Stomach (tissue), 9 donors: ENCODE results near the gene CD99L2. TPM values are rescaled to one million over a fixed set of nuclear protein-coding genes. Genes with fewer than 3 reads are reported as not detected.

Source experiments
- DNase-seq, 2 donors: peaks; one replicate each; pipeline versions ENCODE4 v3.0.0 to v3.0.0-alpha.2; 2013 to 2019
- H3K27ac ChIP-seq, 5 donors: fragments of 200-600 bp in 4 of 5; sonication (generic) in 4 of 5; one replicate each; pipeline ENCODE4 v1.5.1; 2013 to 2019; ENCODE audit warnings: mild to moderate bottlenecking in 1 of 5, moderate library complexity in 1 of 5
- H3K27me3 ChIP-seq, 3 donors: fragments of 200-600 bp; sonication (generic); one replicate each; pipeline ENCODE4 v1.5.1; 2017 to 2019; ENCODE audit warnings: mixed run types in 1 of 3
- H3K36me3 ChIP-seq, 4 donors: fragments of 200-600 bp; sonication (generic); 1 replicate in 3 of 4; 2 replicates in 1 of 4; pipeline ENCODE4 v1.5.1; 2016 to 2019
- H3K4me1 ChIP-seq, 4 donors: fragments of 200-600 bp; sonication (generic); one replicate each; pipeline ENCODE4 v1.5.1; 2016 to 2019
- H3K4me3 ChIP-seq, 4 donors: fragments of 200-600 bp; sonication (generic) in 3 of 4; one replicate each; pipeline ENCODE4 v1.5.1; 2016 to 2019; ENCODE audit warnings: mild to moderate bottlenecking in 1 of 4
- H3K9me3 ChIP-seq, 4 donors: fragments of 200-600 bp; sonication (generic); one replicate each; pipeline ENCODE4 v1.5.1; 2016 to 2019
- CTCF ChIP-seq, 7 experiments: fragments of 450-650 bp in 4 of 7; fragments of 200-600 bp in 3 of 7; sonication (generic) in 3 of 7; IDR thresholded peaks; one replicate each; pipeline ENCODE4 v1.5.1; 2016 to 2019; ENCODE audit warnings: antibody characterized with exemption in 7 of 7, control low read depth in 2 of 7, mild to moderate bottlenecking in 1 of 7
- EP300 ChIP-seq: sonication (generic); formaldehyde crosslinking; IDR thresholded peaks from one replicate; pipeline ENCODE4 v1.6.1; 2017; ENCODE audit warnings: antibody characterized with exemption
- POLR2A ChIP-seq, 4 donors: fragments of 450-650 bp; IDR thresholded peaks; one replicate each; pipeline ENCODE4 v1.6.1; 2016; ENCODE audit warnings: antibody characterized with exemption in 4 of 4, control low read depth in 2 of 4, mild to moderate bottlenecking in 1 of 4, moderate library complexity in 1 of 4
- POLR2AphosphoS5 ChIP-seq, 3 donors: sonication (generic); formaldehyde crosslinking; IDR thresholded peaks; one replicate each; pipeline ENCODE4 v1.6.1; 2016; ENCODE audit warnings: antibody characterized with exemption in 3 of 3
- WGBS, 5 donors: extraction: QIAGEN DNeasy Blood & Tissue Kit in 3 of 5; methylation state at CpG; one replicate each; pipeline versions ENCODE4 v1.1.5 to v1.1.7; 2013 to 2018; 5-methylcytosine and 5-hydroxymethylcytosine counted together
- intact Hi-C: fragments of 100-400 bp; cut with DNase I; formaldehyde crosslinking; loops from one replicate; pipeline ENCODE4 v1.15.1; 2023; ENCODE audit warnings: low total_unique reads
- polyA plus RNA-seq, 3 donors: library from polyadenylated mRNA; stranded (reverse); fragments of 200-250 nt; gene quantifications; one replicate each; pipeline ENCODE4 v1.2.3, GENCODE V29; 2013
- total RNA-seq, 5 donors: library from RNA; depleted of rRNA; stranded (reverse); fragments of >200 nt; gene quantifications; one replicate each; pipeline versions ENCODE4 v1.1.0 to v1.2.3, GENCODE V29; 2014 to 2016
- donor health status: healthy with polysubstance abuse.
- donor health status: Bipolar disorder and iron deficiency.
- donor health status: healthy.

CD99L2 gene
- total and polyA plus RNA-seq, 8 donors = 3.5 to 40.6 (median 13.7) TPM

- H3K36me3 ChIP-seq = no peaks in the 10 kb centered on the region
- no peak overlapping the region for H3K4me3 ChIP-seq
- H3K27me3 ChIP-seq = no peaks in the 10 kb centered on the region
- H3K27ac ChIP-seq = no peak overlapping the region
- TF ChIP-seq CTCF (IDR thresholded peaks at IDR 0.05) (no peak), EP300 (no peak), POLR2AphosphoS5 (IDR thresholded peaks at IDR 0.05) (no peak), POLR2A (IDR thresholded peaks at IDR 0.05) (no peak)
- H3K9me3 ChIP-seq = peaks cover 0 to 9% (median 3%) of the 10 kb centered on the region in 4 donors
- intact Hi-C loops = no loop called here
- no peak for DNase-seq
- H3K4me1 ChIP-seq = no peaks in the 10 kb centered on the region
These were observed 20.9 kb upstream of the CD99L2 start for GRCh38 chrX:150919401-150919800.

- no peaks in the 10 kb centered on the region for H3K9me3 ChIP-seq
- H3K4me1 ChIP-seq = no peaks in the 10 kb centered on the region
- no peak for DNase-seq
- intact Hi-C loops = no loop called here
- TF ChIP-seq POLR2A (IDR thresholded peaks at IDR 0.05) = no peak
- TF ChIP-seq POLR2AphosphoS5 (IDR thresholded peaks at IDR 0.05) = no peak
- no peak for TF ChIP-seq EP300
- no peak for TF ChIP-seq CTCF (IDR thresholded peaks at IDR 0.05)
- H3K27ac ChIP-seq = no peak overlapping the region
- H3K27me3 ChIP-seq = no peaks in the 10 kb centered on the region
- H3K36me3 ChIP-seq = no peaks in the 10 kb centered on the region
- 79 to 91% (median 89%) methylated on average over 8 to 9 of the region's 9 CpGs for WGBS, 5 donors
- no peak overlapping the region for H3K4me3 ChIP-seq
These were observed 15.0 kb upstream of the CD99L2 start for GRCh38 chrX:150913511-150913910.

GRCh38 chrX:150907474-150907873, 9.0 kb upstream of the CD99L2 start:
- intact Hi-C loops = no loop called here
- Histone ChIP-seq H3K4me3 (no peak overlapping the region), H3K27me3 (no peaks in the 10 kb centered on the region), H3K9me3 (no peaks in the 10 kb centered on the region), H3K36me3 (no peaks in the 10 kb centered on the region), H3K4me1 (no peaks in the 10 kb centered on the region), H3K27ac (no peak overlapping the region)
- TF ChIP-seq POLR2AphosphoS5 (IDR thresholded peaks at IDR 0.05) (no peak), CTCF (IDR thresholded peaks at IDR 0.05) (no peak)
- WGBS, 5 donors = 61 to 75% (median 73%) methylated on average over 7 of the region's 7 CpGs
- DNase-seq = no peak

- 69 to 90% (median 76%) methylated on average over 6 of the region's 6 CpGs for WGBS, 5 donors
- no peak for TF ChIP-seq POLR2A (IDR thresholded peaks at IDR 0.05)
- intact Hi-C loops = no loop called here
- H3K36me3 ChIP-seq = no peaks in the 10 kb centered on the region
- DNase-seq = no peak
- H3K4me1 ChIP-seq = no peaks in the 10 kb centered on the region
- H3K9me3 ChIP-seq = no peaks in the 10 kb centered on the region
- H3K4me3 ChIP-seq = no peak overlapping the region
- H3K27me3 ChIP-seq = no peaks in the 10 kb centered on the region
- H3K27ac ChIP-seq = no peak overlapping the region
These were observed 8.2 kb upstream of the CD99L2 start for GRCh38 chrX:150906694-150907093.

- Histone ChIP-seq H3K4me3 (no peak overlapping the region), H3K27ac (no peak overlapping the region), H3K36me3 (no peaks in the 10 kb centered on the region), H3K9me3 (no peaks in the 10 kb centered on the region), H3K27me3 (no peaks in the 10 kb centered on the region), H3K4me1 (no peaks in the 10 kb centered on the region)
- DNase-seq = no peak
- intact Hi-C loops = no loop called here
- TF ChIP-seq CTCF (IDR thresholded peaks at IDR 0.05) = no peak
- no peak for TF ChIP-seq POLR2AphosphoS5 (IDR thresholded peaks at IDR 0.05)
- TF ChIP-seq EP300 = no peak
- no peak for TF ChIP-seq POLR2A (IDR thresholded peaks at IDR 0.05)
- 55 to 70% (median 70%) methylated on average over 3 of the region's 3 CpGs for WGBS, 5 donors
These were observed 6.8 kb upstream of the CD99L2 start for GRCh38 chrX:150905293-150905692.
